Left ventricle myocardium inferior (tissue), 1 donor: ENCODE data around the gene NRXN2. TPM values are rescaled to one million over a fixed set of nuclear protein-coding genes. Genes with fewer than 3 reads are reported as not detected.

Experiments used
- DNase-seq: peaks from one replicate; pipeline ENCODE4 v3.0.0-alpha.2; 2020
- H3K27ac ChIP-seq: fragments of 200-600 bp; replicated peaks from 2 replicates; pipeline ENCODE4 v1.8.0; 2021
- H3K27me3 ChIP-seq: fragments of 200-600 bp; 2 replicates; pipeline ENCODE4 v1.8.0; 2021; ENCODE audit warnings: low read depth
- H3K36me3 ChIP-seq: fragments of 200-600 bp; 2 replicates; pipeline ENCODE4 v1.8.0; 2021
- H3K4me1 ChIP-seq: fragments of 200-600 bp; 2 replicates; pipeline ENCODE4 v1.8.0; 2021
- H3K4me3 ChIP-seq: fragments of 200-600 bp; 2 replicates; pipeline ENCODE4 v1.8.0; 2021; ENCODE audit warnings: mild to moderate bottlenecking, moderate library complexity
- H3K9me3 ChIP-seq: fragments of 200-600 bp; replicated peaks from 2 replicates; pipeline ENCODE4 v1.8.0; 2021
- CTCF ChIP-seq: fragments of 200-600 bp; IDR thresholded peaks from 2 replicates; pipeline ENCODE4 v1.8.0; 2021; ENCODE audit warnings: antibody characterized with exemption, mild to moderate bottlenecking, borderline replicate concordance
- intact Hi-C: fragments of 100-400 bp; cut with micrococcal nuclease; formaldehyde crosslinking; loops from one replicate; pipeline ENCODE4 v1.11.0; 2022
- total RNA-seq: library from RNA; stranded (reverse); fragmentation: NEBNext Ultra II Directional; extraction: Animal tissue kit (Norgen Biotek cat#: 25700); gene quantifications from one replicate; pipeline ENCODE4 v1.2.1, GENCODE V29; 2021
- donor health status: DM: no; HTN: yes; CAD: no; lungs with severe emphysema.

The NRXN2 gene
- total RNA-seq, 1 donor from 2014 or later: 0.71 TPM

DNA sequence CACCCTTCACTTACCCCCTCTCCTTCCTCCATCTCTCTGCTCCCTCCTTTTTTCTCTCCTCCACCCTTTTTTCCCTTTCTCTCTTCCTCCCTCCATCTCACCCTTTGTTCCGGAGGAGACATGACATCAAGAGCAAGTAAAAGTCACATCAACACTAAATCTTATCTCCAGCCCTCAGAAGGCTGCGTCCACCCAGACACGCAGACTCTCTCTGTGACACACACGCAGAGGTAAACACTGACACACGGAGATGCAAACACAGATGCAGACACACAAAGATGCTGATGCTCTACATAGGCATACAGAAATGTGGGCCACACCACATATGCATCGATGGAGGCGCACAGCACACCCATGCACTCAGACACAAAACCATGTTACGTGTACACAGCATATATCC lies 27.0 kb downstream of the NRXN2 start:
- no peak overlapping the region for H3K27ac ChIP-seq
- TF ChIP-seq CTCF: no peak
- no peaks in the 10 kb centered on the region for H3K4me1 ChIP-seq
- intact Hi-C loops: no loop called here
- no peaks in the 10 kb centered on the region for H3K36me3 ChIP-seq
- no peak for DNase-seq
- no peaks in the 10 kb centered on the region for H3K9me3 ChIP-seq
- peaks cover 52% of the 10 kb centered on the region for H3K27me3 ChIP-seq
- H3K4me3 ChIP-seq: no peak overlapping the region

GRCh38 chr11:64695548-64695947 lies 27.4 kb downstream of the NRXN2 start:
- intact Hi-C loops: no loop called here
- DNase-seq: no peak
- TF ChIP-seq CTCF: no peak

DNA sequence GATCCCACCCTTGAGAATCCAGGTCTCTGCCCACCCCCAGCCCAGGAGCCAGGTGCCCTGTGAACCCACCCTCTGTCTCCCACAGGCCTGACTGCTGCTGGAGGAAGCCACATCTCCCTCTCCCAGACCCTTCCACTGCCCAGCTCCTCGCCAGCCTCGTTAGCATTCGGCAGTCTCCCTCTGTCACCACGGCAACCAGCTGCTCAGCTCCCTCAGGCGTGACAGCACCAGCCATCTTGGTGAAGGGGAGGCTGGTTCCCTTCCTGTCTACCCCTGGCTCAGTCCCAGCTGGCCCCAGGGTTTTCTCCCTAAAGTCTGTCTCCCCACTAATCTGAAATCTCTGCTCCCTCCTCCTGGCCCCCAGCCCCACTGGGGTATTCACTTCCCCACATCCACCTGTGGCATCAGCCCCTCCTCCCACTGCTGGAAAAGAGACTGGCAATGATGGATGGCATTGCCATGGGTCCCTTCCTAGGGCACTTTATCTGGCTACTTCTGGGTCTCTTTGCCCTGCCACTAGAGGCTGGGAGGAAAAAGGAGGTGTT lies 28.1 kb downstream of the NRXN2 start:
- no peak for TF ChIP-seq CTCF
- intact Hi-C loops: no loop called here
- no peak overlapping the region for H3K4me3 ChIP-seq
- no peaks in the 10 kb centered on the region for H3K9me3 ChIP-seq
- peaks cover 6% of the 10 kb centered on the region for H3K4me1 ChIP-seq
- no peak overlapping the region for H3K27ac ChIP-seq
- peaks cover 43% of the 10 kb centered on the region for H3K27me3 ChIP-seq
- H3K36me3 ChIP-seq: no peaks in the 10 kb centered on the region
- DNase-seq: no peak

More at GRCh38 chr11:64695548-64695947, 27.4 kb downstream of the NRXN2 start:
- Histone ChIP-seq H3K4me1 (no peaks in the 10 kb centered on the region), H3K36me3 (no peaks in the 10 kb centered on the region), H3K4me3 (no peak overlapping the region), H3K9me3 (no peaks in the 10 kb centered on the region), H3K27ac (no peak overlapping the region), H3K27me3 (peaks cover 47% of the 10 kb centered on the region)

GRCh38 chr11:64694026-64694755 lies 28.8 kb downstream of the NRXN2 start:
- Histone ChIP-seq H3K27me3 (peaks cover 43% of the 10 kb centered on the region), H3K9me3 (no peaks in the 10 kb centered on the region), H3K36me3 (no peaks in the 10 kb centered on the region), H3K4me3 (no peak overlapping the region), H3K27ac (no peak overlapping the region), H3K4me1 (peaks cover 13% of the 10 kb centered on the region)
- TF ChIP-seq CTCF: no peak
- no peak for DNase-seq
- intact Hi-C loops: no loop called here

DNA sequence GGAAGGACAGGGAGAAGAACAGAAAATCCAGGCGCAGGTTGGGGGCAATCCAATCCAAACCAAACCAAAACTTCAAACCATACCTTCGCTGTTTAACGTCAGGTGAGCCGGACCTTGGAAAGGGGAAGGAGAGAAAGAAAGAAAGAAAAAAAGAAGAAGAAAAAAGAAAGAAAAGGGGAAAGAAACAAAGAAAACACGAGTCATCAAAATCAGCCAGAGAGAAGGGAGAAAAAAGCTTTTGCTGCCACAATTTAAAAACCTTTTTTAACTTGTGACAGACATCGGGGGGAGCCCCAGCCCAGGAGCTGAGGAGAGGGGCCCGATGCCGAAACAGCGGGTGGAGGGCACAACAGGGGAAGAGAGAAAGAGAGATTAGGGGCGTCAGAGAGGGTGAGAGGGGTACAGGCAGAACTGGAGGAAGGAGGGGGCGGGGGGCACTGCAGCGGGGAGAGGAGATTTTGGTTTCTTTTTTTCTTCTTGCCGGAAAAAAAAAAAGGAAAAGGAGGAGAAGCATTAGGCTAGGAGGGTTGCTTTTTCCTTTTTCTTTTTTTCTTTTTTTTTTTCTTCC lies 30.1 kb downstream of the NRXN2 start:
- no peaks in the 10 kb centered on the region for H3K36me3 ChIP-seq
- peaks cover 43% of the 10 kb centered on the region for H3K27me3 ChIP-seq
- intact Hi-C loops: no loop called here
- H3K9me3 ChIP-seq: no peaks in the 10 kb centered on the region
- H3K27ac ChIP-seq: no peak overlapping the region
- H3K4me3 ChIP-seq: no peak overlapping the region
- no peak for TF ChIP-seq CTCF
- peaks cover 26% of the 10 kb centered on the region for H3K4me1 ChIP-seq
- no peak for DNase-seq
